SU-DHL-6 (cell line): ENCODE data around the gene ARMH1.

Experiments
- CTCF ChIP-seq: fragments of 200-600 bp; sonication (generic); IDR thresholded peaks from one replicate; pipeline ENCODE4 v1.5.1; 2017; ENCODE audit warnings: antibody characterized with exemption, mild to moderate bottlenecking, low read length, moderate library complexity; ENCODE audit not compliant: insufficient read depth, poor library complexity, severe bottlenecking
- EZH2phosphoT487 ChIP-seq: fragments of 200-600 bp; sonication (generic), shearing (Covaris generic); conservative IDR thresholded peaks from 2 replicates; pipeline ENCODE4 v1.6.1; 2018; ENCODE audit warnings: mild to moderate bottlenecking, antibody characterized with exemption, low read length, moderate library complexity, mixed read lengths

GRCh38 chr1:44674113-44675000 lies at the start of gene ARMH1, which contains the start of gene TMEM53:
- no peak for TF ChIP-seq CTCF
- TF ChIP-seq EZH2phosphoT487 = no peak
